GM06990 (cell line): Measurements from ENCODE around the gene REXO5.

Experiments
- DNase-seq: peaks from one replicate; pipeline ENCODE4 v3.0.0-alpha.2; 2011; ENCODE audit not compliant: insufficient read length; ENCODE audit errors: extremely low read depth
- H3K27me3 ChIP-seq: replicated peaks from 2 replicates; pipeline ENCODE4 v1.6.0; 2011; ENCODE audit warnings: low read length; ENCODE audit not compliant: control insufficient read depth, insufficient read depth
- H3K36me3 ChIP-seq: 2 replicates; pipeline ENCODE4 v1.5.1; 2011; ENCODE audit warnings: low read length; ENCODE audit not compliant: control insufficient read depth, insufficient read depth
- H3K4me3 ChIP-seq: replicated peaks from 2 replicates; pipeline ENCODE4 v1.5.1; 2011; ENCODE audit warnings: low read depth, mild to moderate bottlenecking, control low read depth, low read length
- CTCF ChIP-seq: IDR thresholded peaks from 2 replicates; pipeline ENCODE4 v1.5.1; 2011; ENCODE audit warnings: low read length, control low read depth, mild to moderate bottlenecking, inconsistent platforms; ENCODE audit not compliant: insufficient read depth, poor library complexity, severe bottlenecking

Gene REXO5

GRCh38 chr16:20878682-20879147, 72.4 kb downstream of the REXO5 start:
- TF ChIP-seq CTCF, result no peak
- DNase-seq, result no peak
- H3K36me3 ChIP-seq, result no peaks in the 10 kb centered on the region
- peak overlapping the region; percentile 25; the same call in 1 of the 2 replicates for H3K4me3 ChIP-seq
- no peaks in the 10 kb centered on the region for H3K27me3 ChIP-seq

GRCh38 chr16:20879175-20880040, 73.1 kb downstream of the REXO5 start:
- H3K4me3 ChIP-seq, result peak overlapping the region; percentile 3; the same call in 1 of the 2 replicates
- DNase-seq, result peak; percentile 41
- no peak for TF ChIP-seq CTCF
- no peaks in the 10 kb centered on the region for H3K27me3 ChIP-seq
- no peaks in the 10 kb centered on the region for H3K36me3 ChIP-seq

GRCh38 chr16:20880867-20881502, 74.7 kb downstream of the REXO5 start:
- H3K36me3 ChIP-seq, result no peaks in the 10 kb centered on the region
- no peak for DNase-seq
- TF ChIP-seq CTCF, result no peak
- H3K27me3 ChIP-seq, result no peaks in the 10 kb centered on the region
- no peak overlapping the region for H3K4me3 ChIP-seq

- Histone ChIP-seq H3K4me3 (no peak overlapping the region), H3K27me3 (no peaks in the 10 kb centered on the region), H3K36me3 (no peaks in the 10 kb centered on the region)
- no peak for DNase-seq
- TF ChIP-seq CTCF, result no peak
Measured at GRCh38 chr16:20881503-20881878, 75.2 kb downstream of the REXO5 start.

GRCh38 chr16:20883554-20884239, 77.4 kb downstream of the REXO5 start:
- Histone ChIP-seq H3K36me3 (no peaks in the 10 kb centered on the region; the same call in 1 of the 2 replicates), H3K4me3 (no peak overlapping the region), H3K27me3 (no peaks in the 10 kb centered on the region)
- TF ChIP-seq CTCF, result no peak
- DNase-seq, result no peak
